ENCODE data around the gene SUSD2.

SUSD2 gene

GRCh38 chr22:24186352-24186740 lies 5.1 kb downstream of the SUSD2 start:
- H3K4me1 ChIP-seq (ENCODE audit: insufficient read depth, low read length, severe bottlenecking): no peaks in the 10 kb centered on the region
- H3K79me2 ChIP-seq (ENCODE audit: insufficient read depth, low read length): no peaks in the 10 kb centered on the region
- no peak overlapping the region for H3K27ac ChIP-seq (ENCODE audit: low read depth, low read length, poor library complexity, severe bottlenecking)
- H3K4me2 ChIP-seq (ENCODE audit: low read length): no peak overlapping the region
- H3F3A ChIP-seq (ENCODE audit: insufficient read depth, low read length): no peaks in the 10 kb centered on the region
- no peak overlapping the region for H2AFZ ChIP-seq (ENCODE audit: low read length)
- no peak overlapping the region for H3K4me3 ChIP-seq (ENCODE audit: low read depth, low read length, poor library complexity, severe bottlenecking)
- H3K27me3 ChIP-seq (ENCODE audit: insufficient read depth, low read length): no peaks in the 10 kb centered on the region; the same call in 1 of the 2 replicates
- H3K36me3 ChIP-seq (ENCODE audit: insufficient read depth, low read length): no peaks in the 10 kb centered on the region
- H4K20me1 ChIP-seq (ENCODE audit: insufficient read depth, low read length): no peaks in the 10 kb centered on the region
- no peak for TF ChIP-seq EZH2 (IDR thresholded peaks at IDR 0.05; ENCODE audit: borderline replicate concordance, low read length)
- TF ChIP-seq, protein P1, sequence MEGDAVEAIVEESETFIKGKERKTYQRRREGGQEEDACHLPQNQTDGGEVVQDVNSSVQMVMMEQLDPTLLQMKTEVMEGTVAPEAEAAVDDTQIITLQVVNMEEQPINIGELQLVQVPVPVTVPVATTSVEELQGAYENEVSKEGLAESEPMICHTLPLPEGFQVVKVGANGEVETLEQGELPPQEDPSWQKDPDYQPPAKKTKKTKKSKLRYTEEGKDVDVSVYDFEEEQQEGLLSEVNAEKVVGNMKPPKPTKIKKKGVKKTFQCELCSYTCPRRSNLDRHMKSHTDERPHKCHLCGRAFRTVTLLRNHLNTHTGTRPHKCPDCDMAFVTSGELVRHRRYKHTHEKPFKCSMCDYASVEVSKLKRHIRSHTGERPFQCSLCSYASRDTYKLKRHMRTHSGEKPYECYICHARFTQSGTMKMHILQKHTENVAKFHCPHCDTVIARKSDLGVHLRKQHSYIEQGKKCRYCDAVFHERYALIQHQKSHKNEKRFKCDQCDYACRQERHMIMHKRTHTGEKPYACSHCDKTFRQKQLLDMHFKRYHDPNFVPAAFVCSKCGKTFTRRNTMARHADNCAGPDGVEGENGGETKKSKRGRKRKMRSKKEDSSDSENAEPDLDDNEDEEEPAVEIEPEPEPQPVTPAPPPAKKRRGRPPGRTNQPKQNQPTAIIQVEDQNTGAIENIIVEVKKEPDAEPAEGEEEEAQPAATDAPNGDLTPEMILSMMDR (IDR thresholded peaks at IDR 0.05; ENCODE audit: low read length): no peak
- no peaks in the 10 kb centered on the region for H3K9me2 ChIP-seq (ENCODE audit: low read depth, low read length)
- H3K9me3 ChIP-seq (ENCODE audit: low read length): no peaks in the 10 kb centered on the region
- no peak overlapping the region for H3K9ac ChIP-seq (ENCODE audit: low read length)

GRCh38 chr22:24186892-24187670 lies 5.8 kb downstream of the SUSD2 start:
- Histone ChIP-seq H4K20me1 (ENCODE audit: insufficient read depth, low read length) (no peaks in the 10 kb centered on the region), H3K4me3 (ENCODE audit: low read depth, low read length, poor library complexity, severe bottlenecking) (no peak overlapping the region), H3K4me1 (ENCODE audit: insufficient read depth, low read length, severe bottlenecking) (no peaks in the 10 kb centered on the region), H3K9me3 (ENCODE audit: low read length) (no peaks in the 10 kb centered on the region), H3K9ac (ENCODE audit: low read length) (no peak overlapping the region), H3K4me2 (ENCODE audit: low read length) (no peak overlapping the region), H3K79me2 (ENCODE audit: insufficient read depth, low read length) (no peaks in the 10 kb centered on the region), H3K36me3 (ENCODE audit: insufficient read depth, low read length) (no peaks in the 10 kb centered on the region), H2AFZ (ENCODE audit: low read length) (no peak overlapping the region), H3K9me2 (ENCODE audit: low read depth, low read length) (no peaks in the 10 kb centered on the region), H3F3A (ENCODE audit: insufficient read depth, low read length) (no peaks in the 10 kb centered on the region), H3K27ac (ENCODE audit: low read depth, low read length, poor library complexity, severe bottlenecking) (no peak overlapping the region), H3K27me3 (ENCODE audit: insufficient read depth, low read length) (no peaks in the 10 kb centered on the region; the same call in 1 of the 2 replicates)
- no peak for TF ChIP-seq EZH2 (IDR thresholded peaks at IDR 0.05; ENCODE audit: borderline replicate concordance, low read length)
- TF ChIP-seq, protein P1 (IDR thresholded peaks at IDR 0.05; ENCODE audit: low read length): no peak

DNA sequence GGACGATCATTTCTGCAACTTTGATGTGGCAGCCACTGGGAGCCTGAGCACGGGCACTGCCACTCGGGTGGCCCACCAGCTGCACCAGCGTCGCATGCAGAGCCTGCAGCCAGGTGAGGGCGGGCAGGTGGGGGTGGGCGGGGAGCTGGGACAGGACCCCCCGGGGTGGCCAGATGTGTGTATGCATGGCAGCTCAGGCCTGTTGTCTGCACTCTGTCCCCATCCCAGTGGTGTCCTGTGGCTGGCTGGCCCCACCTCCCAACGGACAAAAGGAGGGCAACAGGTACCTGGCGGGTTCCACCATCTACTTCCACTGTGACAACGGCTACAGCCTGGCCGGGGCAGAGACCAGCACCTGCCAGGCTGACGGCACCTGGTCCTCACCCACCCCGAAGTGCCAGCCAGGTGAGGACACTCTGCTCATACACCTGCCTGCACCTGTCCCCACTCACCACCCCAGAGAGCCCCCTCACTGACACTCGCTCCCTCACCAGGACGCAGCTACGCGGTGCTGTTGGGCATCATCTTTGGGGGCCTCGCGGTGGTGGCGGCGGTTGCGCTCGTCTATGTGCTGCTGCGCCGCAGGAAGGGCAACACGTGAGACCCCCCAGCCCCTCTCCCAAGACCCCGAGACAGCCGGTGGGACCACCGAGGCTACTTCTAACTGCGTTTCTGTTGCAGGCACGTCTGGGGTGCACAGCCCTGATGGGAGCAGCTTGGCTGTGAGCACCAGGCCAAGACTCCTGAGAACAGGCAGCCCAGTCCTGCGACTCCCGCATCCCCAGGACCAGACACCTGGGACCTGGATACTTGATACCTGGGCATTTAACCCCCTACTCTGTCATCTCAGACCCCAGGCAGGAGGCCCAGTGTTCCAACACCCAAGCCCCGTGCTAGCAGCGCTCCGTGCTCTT lies 6.7 kb downstream of the SUSD2 start:
- H3K9me2 ChIP-seq (ENCODE audit: low read depth, low read length): no peaks in the 10 kb centered on the region
- no peak overlapping the region for H3K27ac ChIP-seq (ENCODE audit: low read depth, low read length, poor library complexity, severe bottlenecking)
- no peaks in the 10 kb centered on the region for H3K79me2 ChIP-seq (ENCODE audit: insufficient read depth, low read length)
- H2AFZ ChIP-seq (ENCODE audit: low read length): no peak overlapping the region
- no peaks in the 10 kb centered on the region for H3K4me1 ChIP-seq (ENCODE audit: insufficient read depth, low read length, severe bottlenecking)
- TF ChIP-seq, protein P1 (IDR thresholded peaks at IDR 0.05; ENCODE audit: low read length): no peak
- TF ChIP-seq EZH2 (IDR thresholded peaks at IDR 0.05; ENCODE audit: borderline replicate concordance, low read length): no peak
- no peak overlapping the region for H3K4me3 ChIP-seq (ENCODE audit: low read depth, low read length, poor library complexity, severe bottlenecking)
- H3K36me3 ChIP-seq (ENCODE audit: insufficient read depth, low read length): no peaks in the 10 kb centered on the region
- no peaks in the 10 kb centered on the region for H3F3A ChIP-seq (ENCODE audit: insufficient read depth, low read length)
- no peaks in the 10 kb centered on the region for H3K9me3 ChIP-seq (ENCODE audit: low read length)
- no peaks in the 10 kb centered on the region for H4K20me1 ChIP-seq (ENCODE audit: insufficient read depth, low read length)
- no peak overlapping the region for H3K4me2 ChIP-seq (ENCODE audit: low read length)
- H3K27me3 ChIP-seq (ENCODE audit: insufficient read depth, low read length): no peaks in the 10 kb centered on the region; the same call in 1 of the 2 replicates
- no peak overlapping the region for H3K9ac ChIP-seq (ENCODE audit: low read length)
